Glomerular visceral epithelial cell (primary cell): ENCODE results near the gene LARP6.
A peak's percentile ranks its signal among the peaks of the same experiment; 100 is the strongest.
"Not testable (repeated sequence)": the region's sequence is repeated elsewhere in the genome, so short reads cannot be mapped to it uniquely, and the experiment has no call there.

Source experiments
- DNase-seq: peaks from one replicate; pipeline ENCODE4 v3.0.0-alpha.2; 2016; ENCODE audit errors: extremely low spot score

The LARP6 gene

DNA sequence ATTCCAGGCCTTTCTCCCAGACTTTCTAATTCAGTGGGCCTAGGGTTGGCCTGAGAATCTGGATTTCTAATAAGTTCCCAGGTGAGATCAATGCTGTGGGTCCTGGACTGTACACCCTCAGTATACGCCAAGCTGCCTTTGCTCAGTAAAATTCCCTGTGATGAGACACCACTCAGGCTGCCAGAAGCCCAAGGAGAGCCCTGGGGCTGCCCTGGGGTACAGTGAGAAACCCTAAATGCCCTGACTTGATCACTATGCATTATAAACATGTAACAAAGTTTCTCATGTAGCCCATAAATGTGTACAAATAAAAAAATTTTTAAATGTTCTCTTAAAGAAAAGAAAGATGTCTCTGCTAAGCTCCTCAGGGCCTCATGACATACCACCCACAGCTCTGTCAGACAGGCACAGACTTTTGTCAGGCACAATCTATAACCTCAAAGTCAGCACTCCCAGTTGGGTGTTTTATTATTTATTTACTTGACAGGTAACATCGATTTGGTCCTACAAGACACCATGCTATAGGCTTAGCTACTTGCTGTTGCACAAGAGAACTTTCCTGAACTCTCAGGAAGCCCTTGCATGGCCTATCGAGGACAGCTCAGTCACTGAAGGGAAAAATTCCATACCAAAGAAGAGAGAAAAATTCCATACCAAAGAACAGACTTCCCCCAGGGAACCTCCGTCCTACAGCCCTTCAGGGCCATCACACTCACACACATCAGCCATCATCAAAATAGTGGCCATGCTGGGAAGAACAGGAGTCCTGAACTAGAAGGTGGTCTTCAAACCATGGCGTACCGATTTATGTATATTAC is 22.7 kb downstream of the LARP6 start:
- no peak for DNase-seq

DNA sequence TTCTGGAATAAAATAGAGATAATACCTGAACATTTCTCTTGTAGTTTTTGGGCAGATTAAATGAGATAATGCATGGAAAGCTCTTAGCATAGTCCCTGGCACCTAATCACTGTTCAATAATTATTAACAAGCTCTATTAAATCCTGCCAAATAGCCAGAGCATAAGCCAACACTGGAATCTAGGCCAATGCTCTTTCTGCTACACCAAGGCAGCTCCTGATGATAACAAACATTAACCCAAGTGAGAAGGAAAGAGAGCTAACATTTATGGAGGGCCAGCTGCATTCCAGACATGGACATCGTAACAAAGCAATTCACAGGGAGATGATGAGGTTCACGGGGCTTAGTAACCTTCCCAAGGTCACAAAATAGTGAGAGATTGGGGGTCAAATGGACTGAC is 23.3 kb downstream of the LARP6 start:
- DNase-seq, result no peak

GRCh38 chr15:70829371-70830166 is 24.4 kb downstream of the LARP6 start:
- DNase-seq, result no peak

DNA sequence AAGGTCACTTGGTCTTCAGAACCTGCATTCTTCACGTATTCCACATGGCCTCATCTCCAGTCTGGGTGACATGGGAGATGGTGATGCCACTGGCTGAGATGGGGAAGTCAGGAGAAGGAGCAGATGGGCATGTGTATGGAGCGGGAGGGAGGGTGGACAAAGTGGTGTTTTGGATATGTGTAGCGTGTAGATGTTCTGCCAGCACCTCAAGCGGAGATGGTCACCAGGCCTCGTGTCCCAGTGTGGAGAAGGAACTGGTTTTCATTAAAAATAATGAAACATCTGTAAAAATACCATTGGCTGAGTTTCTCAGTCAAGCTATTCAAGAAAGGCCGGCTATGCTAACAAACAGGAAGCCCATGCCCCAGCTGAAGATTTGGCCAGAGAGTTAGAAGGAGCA is 26.2 kb downstream of the LARP6 start:
- DNase-seq, result no peak

- peak; percentile 48 for DNase-seq
Measured at GRCh38 chr15:70826634-70827033, 27.3 kb downstream of the LARP6 start.

- DNase-seq, result no peak
Measured at GRCh38 chr15:70825841-70826240, 28.1 kb downstream of the LARP6 start.

GRCh38 chr15:70823196-70823595 is 30.8 kb downstream of the LARP6 start:
- no peak for DNase-seq

DNA sequence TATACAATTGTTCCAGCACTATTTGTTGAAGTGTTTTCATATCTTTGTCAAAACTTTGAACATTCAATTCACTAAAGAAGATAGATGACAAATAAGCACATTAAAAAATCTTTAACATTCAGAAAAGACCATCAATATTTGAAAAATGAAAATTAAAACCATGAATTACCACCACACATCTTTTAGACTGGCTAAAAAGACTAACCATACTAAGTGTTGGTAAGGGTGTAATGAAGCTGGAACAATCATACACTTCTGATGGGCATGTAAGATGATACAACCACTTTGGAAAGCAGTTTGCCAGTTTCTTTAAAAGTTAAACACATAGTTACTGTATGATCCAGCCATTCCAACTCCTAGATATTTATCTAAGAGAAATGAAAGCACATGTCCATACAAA is 33.7 kb downstream of the LARP6 start:
- DNase-seq, result no peak

DNA sequence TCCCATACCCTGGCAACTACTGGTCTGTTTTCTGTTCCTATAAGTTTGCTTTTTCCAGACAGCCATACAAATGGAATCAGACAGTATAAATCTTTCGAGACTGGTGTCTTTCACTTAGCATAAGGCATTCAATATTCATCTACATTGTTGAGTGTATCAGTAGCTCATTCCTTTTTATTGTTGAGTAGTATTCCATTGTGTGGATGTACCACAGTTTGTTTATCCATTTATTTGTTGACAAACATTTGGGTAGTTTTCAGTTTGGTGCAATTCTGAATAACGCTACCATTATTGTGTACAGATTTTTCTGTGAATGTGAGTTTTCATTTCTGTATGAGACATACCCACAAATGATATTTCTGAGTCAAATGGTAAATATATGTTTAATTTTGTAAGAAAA is 35.4 kb downstream of the LARP6 start:
- DNase-seq, result no peak

DNA sequence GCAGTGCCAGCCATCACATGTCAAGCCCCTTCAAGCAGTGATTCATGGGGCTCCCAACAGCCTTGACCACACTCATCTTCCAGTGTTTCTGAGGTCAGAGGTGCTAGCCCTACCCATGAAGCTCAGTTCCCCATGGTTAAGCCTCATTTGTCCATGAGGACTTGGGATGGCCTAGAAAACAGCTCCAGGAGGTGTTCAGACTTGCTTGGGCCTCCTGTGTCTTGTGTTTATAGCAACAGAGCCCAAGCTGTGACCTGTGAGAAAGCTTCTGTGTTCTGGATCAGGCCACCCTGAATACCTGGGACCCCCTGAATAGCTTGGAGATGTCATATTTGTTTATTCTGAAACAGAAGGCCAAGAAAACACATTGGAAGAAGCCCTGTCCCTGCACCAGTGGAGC is 36.7 kb downstream of the LARP6 start:
- no peak for DNase-seq

DNA sequence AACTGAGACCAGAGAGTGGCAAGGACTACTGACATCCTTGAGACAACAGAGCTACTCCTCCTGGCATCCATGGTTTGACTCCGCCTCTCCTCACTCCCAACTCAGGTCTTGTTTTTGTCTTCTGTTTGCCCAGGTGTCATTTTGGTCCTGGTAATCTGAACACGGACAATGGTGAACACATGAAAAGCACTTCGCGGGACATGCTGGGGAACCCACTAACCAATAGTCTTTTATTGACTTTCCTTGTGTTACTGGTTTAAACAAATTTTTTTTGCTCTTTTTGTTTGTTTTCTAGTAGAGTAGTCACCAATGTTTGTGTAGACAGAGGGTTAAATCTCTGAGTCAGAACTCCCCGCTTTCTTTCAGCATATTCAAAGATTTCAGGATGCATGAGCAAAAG is 38.4 kb downstream of the LARP6 start:
- no peak for DNase-seq

- DNase-seq, result not testable (repeated sequence)
Measured at GRCh38 chr15:70815011-70815410, 38.9 kb downstream of the LARP6 start.

DNA sequence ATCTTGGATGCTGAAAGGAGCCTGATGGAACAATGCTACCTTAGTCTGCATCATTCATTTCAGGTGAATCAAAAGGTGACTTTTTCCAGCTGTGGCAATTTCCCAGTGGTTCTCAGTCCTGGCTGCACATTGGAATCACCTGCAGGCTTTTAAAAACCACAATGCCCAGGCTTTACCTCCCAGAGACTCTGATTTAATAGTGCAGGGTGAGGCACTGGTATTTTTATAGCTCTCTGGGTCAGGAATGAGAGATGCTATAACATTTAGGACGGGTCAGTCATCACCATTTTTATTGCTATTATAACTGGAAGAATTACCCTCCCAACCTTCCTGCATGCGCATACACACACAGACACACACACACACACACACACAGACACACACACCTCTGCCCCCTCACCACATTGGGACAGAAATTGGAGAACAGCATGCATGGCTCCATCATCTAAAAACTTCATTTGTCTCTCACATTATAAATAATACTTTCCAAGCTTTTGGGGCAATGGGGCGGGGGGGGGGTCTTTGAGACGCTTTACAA is 41.1 kb downstream of the LARP6 start:
- DNase-seq, result no peak

DNA sequence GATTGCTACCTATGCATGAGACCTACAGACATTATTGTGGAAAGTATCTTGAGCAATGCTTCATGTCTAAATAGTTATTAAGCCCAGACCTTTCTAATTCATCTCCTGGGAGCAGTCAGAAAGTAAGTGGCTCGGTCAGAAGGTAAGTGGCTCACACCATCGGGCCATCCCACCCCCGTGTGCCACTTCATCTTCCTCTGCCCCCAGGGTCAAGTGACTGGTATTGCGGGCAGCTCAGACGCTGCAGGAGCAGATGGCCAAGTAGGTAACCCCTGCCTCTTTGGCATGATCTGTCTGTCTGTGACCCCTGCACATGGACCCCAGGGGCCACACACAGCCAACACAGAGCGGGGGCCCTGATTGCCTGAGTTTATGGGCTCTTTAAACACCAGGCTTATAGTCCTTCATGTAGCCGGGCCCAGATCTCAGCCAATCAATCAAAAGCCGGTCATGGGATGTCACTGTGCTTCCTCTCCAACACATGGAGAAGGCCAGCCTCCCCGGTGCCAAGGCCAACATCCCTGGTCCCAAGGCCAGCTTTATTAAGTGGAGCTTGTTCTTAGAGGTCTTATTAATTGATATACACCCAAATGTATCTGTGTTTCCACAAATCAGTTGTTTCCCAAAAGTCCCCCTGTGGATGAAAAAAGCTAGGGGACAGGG is 42.9 kb downstream of the LARP6 start:
- no peak for DNase-seq

GRCh38 chr15:70806992-70807712 is 46.8 kb downstream of the LARP6 start:
- peak; percentile 60 for DNase-seq

- not testable (repeated sequence) for DNase-seq
Measured at GRCh38 chr15:70804388-70804787, 49.6 kb downstream of the LARP6 start.

DNA sequence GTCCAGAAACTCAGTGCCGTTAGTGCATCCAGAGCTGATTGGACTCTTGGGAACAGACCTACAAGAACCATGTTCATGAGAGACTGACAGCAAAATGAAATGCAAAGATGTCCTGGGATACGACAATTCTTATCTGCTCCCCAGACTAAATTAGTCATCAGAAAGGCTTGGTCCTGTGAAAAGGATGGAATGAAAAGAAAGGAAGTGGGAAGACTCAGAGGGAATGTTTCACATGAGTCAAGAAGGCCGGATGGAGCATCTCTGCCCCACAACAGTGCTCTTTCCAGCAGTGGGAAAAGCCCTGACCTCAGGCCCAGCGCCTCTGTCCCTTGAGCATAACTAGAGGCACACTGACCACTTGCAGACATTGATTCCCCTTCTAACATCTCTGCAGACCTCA is 51.3 kb downstream of the LARP6 start:
- DNase-seq, result peak; percentile 68

DNA sequence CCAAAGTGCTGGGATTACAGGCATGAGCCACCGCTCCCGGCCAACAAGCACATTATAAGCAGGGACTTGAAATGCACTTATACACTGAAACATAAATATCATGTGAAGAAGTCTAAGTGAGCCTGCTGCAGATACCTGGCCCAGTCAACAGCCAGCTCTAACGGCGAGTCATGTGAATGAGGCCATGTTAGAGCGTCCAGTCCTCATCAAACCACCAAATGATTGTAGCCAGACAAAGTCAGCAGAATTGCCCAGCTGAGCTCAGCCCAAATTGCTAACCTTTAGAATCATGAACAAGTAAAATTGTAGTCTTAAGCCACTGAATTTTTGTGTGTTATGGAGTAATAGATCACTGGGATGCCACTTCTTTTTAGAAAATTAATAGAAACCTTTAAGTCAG is 52.8 kb downstream of the LARP6 start:
- no peak for DNase-seq

- DNase-seq, result peak; percentile 73
Measured at GRCh38 chr15:70799667-70800450, 54.1 kb downstream of the LARP6 start.

DNA sequence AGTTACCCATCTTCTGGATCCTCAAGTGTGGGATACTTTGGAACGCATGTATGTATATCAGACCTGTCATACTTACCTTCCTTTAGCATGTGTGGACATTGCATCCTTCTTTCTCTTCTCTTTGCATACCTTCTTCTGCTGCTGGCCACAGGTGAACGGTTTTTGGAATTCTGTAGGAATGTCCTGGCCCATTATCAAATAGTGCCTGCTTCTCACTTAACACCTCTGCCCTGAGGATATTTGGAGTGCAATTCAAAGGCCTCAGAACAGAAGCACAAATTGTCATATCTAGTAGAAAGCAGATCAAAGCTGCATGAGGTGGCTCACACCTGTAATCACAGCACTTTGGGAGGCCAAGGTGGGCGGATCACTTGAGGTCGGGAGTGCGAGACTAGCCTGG is 56.5 kb downstream of the LARP6 start:
- no peak for DNase-seq
